Sciatic nerve (tissue), 2 donors: Measurements from ENCODE around the gene LOXHD1. TPM values are rescaled to one million over a fixed set of nuclear protein-coding genes. Genes with fewer than 3 reads are reported as not detected.

ENCODE experiments used
- ATAC-seq: fragments of 200-7000 bp; cut with Tn5 transposase; one replicate; pipeline ENCODE4 v1.9.1; 2020; ENCODE audit warnings: mild to moderate bottlenecking, moderate library complexity
- DNase-seq: peaks from one replicate; pipeline ENCODE4 v3.0.0-alpha.2; 2020; ENCODE audit warnings: low spot score
- intact Hi-C: fragments of 100-400 bp; cut with DNase I; formaldehyde crosslinking; loops from one replicate; pipeline ENCODE4 v1.14.2; 2022
- total RNA-seq: library from RNA; stranded (reverse); fragmentation: NEBNext Ultra II Directional; extraction: Animal tissue kit (Norgen Biotek cat#: 25700); gene quantifications from one replicate; pipeline ENCODE4 v1.2.1, GENCODE V29; 2021
- donor health status: DM: no; HTN: no; CAD: no.
- donor health status: DM: no; HTN: no; CAD: no.

The LOXHD1 gene
- total RNA-seq, 1 donor from 2014 or later: 0.89 TPM

DNA sequence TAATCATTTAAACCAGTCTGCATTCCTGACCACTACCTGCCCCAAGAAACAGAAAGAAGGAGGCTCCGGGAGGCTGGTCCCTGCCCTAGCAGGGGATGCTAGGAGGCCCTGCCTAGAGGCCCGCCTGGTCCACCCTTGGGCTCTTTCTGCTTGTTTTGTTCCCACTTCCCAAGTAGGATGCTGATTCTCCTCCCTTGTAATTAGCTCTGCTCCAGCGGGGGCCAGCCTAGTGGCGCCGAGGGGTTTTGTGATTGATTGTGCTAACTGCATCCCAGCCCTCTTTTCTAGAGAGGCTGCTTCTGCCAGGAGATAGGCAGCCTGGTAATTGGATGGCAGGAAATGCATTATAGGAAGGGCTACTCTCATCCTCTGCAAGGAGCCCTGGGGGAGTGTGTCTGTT lies 220.0 kb downstream of the LOXHD1 start:
- DNase-seq (no peak), ATAC-seq (no peak)
- intact Hi-C loops: loop anchor here (10.0 kb wide), 1 partner anchor 78 kb away; no protein-coding TSS in a partner anchor

DNA sequence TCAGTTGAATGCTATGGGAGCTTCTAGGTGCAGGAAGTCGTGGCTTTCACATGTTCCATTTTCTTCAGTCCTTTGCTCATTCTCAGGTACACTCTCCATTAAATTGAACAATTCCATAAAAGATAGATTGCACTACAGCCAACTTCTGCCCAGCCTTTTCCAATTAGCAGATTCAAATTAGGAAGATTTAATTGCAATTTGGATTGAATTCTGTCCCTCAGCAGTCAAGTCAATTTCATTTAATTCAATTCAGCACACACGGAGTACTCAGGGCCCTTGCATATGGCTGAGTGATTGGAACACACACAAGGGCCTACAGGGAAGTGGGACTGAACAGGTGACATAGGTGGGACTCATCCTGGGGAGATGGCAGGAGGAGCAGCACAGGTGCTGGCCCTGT lies 220.4 kb downstream of the LOXHD1 start:
- ATAC-seq (no peak), DNase-seq (no peak)
- intact Hi-C loops: loop anchor here (10.0 kb wide), 1 partner anchor 78 kb away; no protein-coding TSS in a partner anchor

DNA sequence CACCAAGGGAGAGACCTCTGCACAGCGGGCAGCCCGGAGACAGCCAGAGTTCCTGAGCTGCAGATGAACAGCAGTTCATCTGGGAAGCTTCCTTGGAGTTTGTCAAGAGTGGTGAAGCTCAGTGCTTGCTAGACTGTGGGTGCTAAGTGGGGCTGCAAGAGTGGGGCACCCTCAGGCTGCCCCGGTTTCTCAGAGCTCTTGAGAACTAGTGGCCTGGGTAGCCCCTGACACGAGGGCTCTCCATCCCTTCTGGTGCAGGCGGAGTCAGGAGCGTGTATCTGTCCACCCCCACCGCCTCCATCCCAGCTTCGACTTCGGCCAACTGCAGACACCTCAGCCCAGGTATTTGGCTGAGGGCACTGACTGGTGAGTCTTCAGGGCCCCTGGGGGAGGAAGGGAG lies 222.0 kb downstream of the LOXHD1 start:
- intact Hi-C loops: loop anchor here (10.0 kb wide), 1 partner anchor 80 kb away; no protein-coding TSS in a partner anchor
- no peak for ATAC-seq
- no peak for DNase-seq

DNA sequence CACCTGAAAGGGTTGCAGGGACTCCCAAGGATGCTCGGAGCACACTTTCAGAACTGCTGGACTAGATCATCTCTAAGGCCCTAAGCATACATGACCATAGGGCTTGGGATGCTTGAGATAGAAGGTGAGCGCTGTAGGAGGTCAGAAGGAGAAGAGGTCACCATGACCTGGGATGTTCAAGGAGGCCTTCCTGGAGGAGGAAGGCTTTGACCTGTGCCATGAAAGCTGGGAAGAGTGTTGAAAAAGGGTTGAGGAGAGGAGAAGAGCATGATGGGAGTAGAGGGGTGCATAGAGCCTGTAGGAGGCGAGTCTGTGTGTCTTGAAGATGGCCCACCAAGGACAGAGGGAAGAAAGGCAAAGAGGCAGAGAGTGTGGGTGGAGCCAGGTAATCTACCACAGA lies 222.4 kb downstream of the LOXHD1 start:
- ATAC-seq: no peak
- DNase-seq: no peak
- intact Hi-C loops: loop anchor here (10.0 kb wide), 1 partner anchor 80 kb away; no protein-coding TSS in a partner anchor

DNA sequence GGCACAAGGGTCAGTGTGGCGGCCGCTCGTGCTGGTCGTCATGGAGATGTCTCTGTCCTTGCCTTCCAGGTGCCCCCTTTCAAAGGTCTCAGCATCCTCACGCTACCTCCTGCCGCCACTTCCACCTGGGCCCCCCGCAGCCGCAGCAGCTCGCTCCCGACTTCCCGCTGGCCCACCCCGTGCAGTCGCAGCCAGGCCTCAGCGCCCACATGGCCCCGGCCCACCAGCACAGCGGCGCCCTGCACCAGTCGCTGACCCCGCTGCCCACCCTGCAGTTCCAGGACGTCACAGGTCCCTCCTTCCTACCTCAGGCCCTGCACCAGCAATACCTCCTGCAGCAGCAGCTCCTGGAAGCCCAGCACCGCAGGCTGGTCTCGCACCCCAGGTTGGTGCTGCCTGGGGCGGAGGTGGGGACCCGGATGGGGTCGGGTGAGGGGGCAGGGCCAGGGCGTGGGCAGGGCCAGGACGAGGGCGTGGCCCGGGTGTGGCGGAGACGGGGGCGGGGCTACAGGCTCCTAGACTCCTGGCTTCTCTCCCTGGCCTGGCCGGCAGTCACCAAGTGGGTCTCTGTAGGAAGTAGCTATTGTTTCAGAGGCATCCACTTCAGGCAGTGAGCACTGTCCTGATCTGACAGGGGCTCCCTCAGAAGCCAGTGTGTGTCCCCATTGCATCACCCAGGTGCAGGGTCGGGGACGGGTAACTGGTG lies 223.7 kb downstream of the LOXHD1 start:
- no peak for DNase-seq
- intact Hi-C loops: loop anchor here (10.0 kb wide), 1 partner anchor 82 kb away; no protein-coding TSS in a partner anchor
- no peak for ATAC-seq

DNA sequence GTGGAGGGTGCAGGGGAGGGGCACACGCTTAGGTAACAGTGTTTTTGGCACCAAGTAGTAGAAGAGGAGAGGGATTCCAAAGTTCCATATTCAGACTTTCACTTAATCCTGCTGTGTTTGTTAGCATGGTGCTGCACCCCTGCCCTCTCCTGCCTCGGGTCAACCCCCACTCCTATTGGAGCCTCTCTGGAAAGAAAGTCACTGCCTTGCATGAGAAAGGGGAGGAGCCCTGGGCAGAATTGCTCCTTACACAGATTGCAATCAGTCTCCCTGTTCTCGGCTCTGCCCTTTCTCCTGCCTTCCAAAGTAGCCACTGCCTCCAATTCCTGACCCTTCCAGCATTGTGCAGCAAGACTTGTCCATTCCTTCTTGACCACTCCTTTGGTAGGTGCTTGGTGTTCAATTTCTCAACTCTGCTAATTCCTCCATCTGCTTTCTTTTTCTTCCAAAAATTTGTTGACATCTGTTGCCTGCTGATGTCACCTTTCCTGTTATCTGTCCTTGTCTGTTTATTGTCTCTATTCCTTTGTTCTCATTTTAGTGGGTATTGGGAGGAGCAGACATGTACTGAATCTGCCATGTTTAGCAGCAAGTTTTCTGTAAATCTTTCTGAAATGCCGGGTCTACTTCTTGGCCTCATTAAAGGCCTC lies 225.4 kb downstream of the LOXHD1 start:
- DNase-seq: no peak
- no peak for ATAC-seq
- intact Hi-C loops: loop anchor here (10.0 kb wide), 1 partner anchor 83 kb away; no protein-coding TSS in a partner anchor

DNA sequence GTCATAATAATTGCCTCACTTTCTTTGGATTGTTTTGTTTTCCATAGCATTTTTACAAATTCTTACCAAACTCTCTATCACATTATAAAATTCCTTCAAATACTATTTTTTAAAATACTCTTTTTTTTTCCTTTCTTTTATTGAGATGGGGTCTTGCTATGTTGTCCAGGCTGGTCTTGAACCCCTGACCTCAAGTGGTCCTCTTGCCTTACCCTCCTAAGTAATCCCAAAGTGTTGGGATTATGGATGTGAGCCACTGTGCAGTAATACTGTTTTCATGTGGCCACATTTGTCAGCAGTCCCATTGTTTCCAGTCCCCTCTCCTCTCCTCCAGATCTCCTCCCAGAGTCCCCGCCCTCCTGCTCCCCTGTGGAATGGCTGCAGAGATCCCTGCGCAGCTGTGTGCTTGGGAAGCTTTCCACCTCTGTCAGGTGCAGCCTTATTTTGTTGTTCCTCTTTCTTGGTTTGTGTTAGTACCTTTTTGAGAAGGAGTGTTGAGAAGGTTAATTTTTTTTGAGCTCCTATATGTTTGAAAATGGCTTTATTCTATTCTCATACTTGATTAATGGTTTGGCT lies 227.3 kb downstream of the LOXHD1 start:
- ATAC-seq: no peak
- DNase-seq: no peak
- intact Hi-C loops: loop anchor here (10.0 kb wide), 1 partner anchor 85 kb away; no protein-coding TSS in a partner anchor

DNA sequence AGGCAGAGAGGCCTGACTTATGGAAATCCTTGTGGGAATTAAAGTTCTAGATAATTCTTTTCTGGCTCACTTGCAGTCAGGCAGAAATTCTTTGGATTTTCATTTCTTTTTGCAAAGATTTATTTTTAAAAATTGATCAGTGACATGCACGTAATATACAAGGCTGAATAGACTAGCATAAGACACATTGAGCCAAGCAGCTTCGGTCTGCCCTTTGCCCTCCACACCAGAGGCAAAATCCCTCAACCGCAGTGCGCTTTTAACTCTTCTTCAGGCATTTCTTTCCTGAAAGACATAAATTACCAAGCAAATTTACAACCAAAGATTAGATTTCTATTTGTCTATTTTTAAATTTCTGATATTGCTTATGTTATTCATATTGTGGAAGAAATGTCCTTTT lies 227.9 kb downstream of the LOXHD1 start:
- intact Hi-C loops: no loop called here
- ATAC-seq: no peak
- no peak for DNase-seq

DNA sequence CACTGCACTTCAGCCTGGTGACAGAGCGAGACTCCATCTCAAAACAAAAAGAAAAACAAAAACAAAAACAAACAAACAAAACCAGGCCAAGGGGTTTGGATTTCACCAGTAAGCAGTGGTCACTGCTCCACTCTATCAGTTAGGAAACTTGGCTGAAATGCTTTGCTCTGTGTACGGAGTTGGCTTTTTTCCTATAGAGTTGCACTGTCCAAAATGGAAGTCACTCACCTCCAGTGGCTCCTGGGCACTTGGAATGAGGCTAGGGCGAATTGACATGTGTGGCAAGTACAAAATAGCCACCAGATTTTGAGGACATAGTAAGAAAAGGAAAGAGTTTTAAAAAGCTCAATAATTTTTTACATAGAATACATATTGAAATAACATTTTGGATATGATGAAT lies 228.7 kb downstream of the LOXHD1 start:
- intact Hi-C loops: no loop called here
- ATAC-seq: no peak
- DNase-seq: no peak

DNA sequence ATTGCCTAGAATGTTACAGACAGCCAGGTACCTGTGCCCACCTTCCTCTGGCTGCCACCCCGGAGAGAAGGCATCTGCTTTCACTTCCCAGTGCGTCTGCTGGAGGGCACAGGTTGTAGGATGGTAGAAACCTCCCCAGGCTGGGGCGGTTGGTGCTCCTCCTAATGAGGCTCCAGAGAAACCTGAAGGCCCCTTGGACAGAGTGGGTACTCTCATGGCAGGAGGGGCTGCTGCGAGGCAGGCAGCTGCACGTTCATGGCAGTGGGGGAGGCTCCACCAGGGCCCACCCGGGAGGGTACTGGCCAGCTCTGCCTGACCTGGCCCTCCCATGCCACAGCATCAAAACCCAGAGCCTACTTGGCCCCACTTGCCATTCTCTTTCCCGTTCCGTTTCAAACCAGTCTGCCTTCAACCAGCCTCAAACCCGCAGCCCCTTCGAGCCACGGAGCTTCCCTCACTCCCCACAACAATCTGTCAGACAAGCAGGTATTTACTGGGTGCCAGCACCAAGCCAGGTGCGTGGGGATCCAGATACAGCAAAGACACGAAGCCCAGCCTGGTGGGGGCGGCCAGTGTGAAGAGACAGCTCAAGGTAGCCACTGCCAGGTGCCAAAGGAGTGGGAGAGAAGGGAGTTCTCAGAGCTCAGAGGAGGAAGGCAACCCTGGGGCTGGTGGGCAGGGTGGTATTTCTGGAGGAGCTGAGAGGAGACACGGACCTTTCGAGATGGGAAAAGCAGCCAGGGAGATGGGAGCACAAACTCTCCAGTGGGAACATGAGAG lies 229.6 kb downstream of the LOXHD1 start:
- no peak for DNase-seq
- intact Hi-C loops: no loop called here
- no peak for ATAC-seq

Other genes with a start within 250 kb of the LOXHD1 start
- 0.22 TPM for gene ST8SIA5, start 99.8 kb upstream of the LOXHD1 start, total RNA-seq